CMK (cell line): ENCODE measurements around the gene THSD7A.

Source experiments
- DNase-seq: peaks from one replicate; pipeline ENCODE4 v3.0.0-alpha.2; 2010; ENCODE audit warnings: low read depth

THSD7A gene

GRCh38 chr7:11330208-11330607, 501.8 kb downstream of the THSD7A start:
- no peak for DNase-seq

GRCh38 chr7:11329626-11330025, 502.4 kb downstream of the THSD7A start:
- no peak for DNase-seq

- no peak for DNase-seq
Measured at GRCh38 chr7:11328309-11328708, 503.7 kb downstream of the THSD7A start.

GRCh38 chr7:11327633-11328032, 504.4 kb downstream of the THSD7A start:
- DNase-seq, result no peak
